Right lobe of liver (tissue), 4 donors: Measurements from ENCODE around the gene GDF2.

Source experiments
- CTCF ChIP-seq, 4 donors: fragments of 200-600 bp in 3 of 4; fragments of 450-650 bp in 1 of 4; IDR thresholded peaks; one replicate each; pipeline versions ENCODE4 v1.5.1 to v1.8.0; 2016 to 2022; ENCODE audit warnings: antibody characterized with exemption in 4 of 4, mild to moderate bottlenecking in 2 of 4
- POLR2A ChIP-seq: fragments of 450-650 bp; IDR thresholded peaks from one replicate; pipeline ENCODE4 v1.6.1; 2017; ENCODE audit warnings: antibody characterized with exemption, mild to moderate bottlenecking
- donor health status: DM: no; HTN: no; CAD: no.
- donor health status: DM: no; HTN: no; CAD: no.
- donor health status: DM: no; HTN: yes; CAD: no.

- TF ChIP-seq CTCF (IDR thresholded peaks at IDR 0.05) (no peak), POLR2A (no peak)
Observed at GRCh38 chr10:47370878-47371277, 48.6 kb downstream of the GDF2 start.
